ENCODE data around the gene LRRC72. TPM values are rescaled to one million over a fixed set of nuclear protein-coding genes. Genes with fewer than 3 reads are reported as not detected.

LRRC72 gene
- total and polyA plus RNA-seq, 9 of the 15 experiments (the other 6 are each of a cell fraction or from before 2014, with no cell fraction given): 0.10 TPM; not detected in 8

DNA sequence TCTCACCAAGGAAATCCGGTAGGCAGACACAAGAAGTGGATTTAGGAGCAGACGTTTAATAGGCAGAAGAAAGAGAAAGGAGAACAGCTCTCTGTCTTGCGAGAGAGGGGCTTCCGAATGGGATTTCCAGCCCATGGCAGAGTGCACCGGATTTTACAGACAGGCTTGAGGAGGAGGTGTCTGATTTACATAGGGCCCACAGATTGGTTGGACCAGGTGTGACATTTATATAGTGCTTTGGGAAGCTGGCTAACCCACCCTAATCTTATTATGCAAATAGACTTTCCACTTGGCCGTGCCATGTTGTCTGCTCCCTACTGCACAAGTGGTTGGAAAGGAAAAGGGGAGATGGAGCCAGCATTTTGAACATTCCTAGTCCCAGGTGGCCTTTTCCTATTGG lies 61.2 kb downstream of the LRRC72 start:
- ATAC-seq: peak; percentile 50
- Histone ChIP-seq H3K79me2 (ENCODE audit: control insufficient read depth, insufficient read depth, low read length) (no peaks in the 10 kb centered on the region), H3K4me2 (ENCODE audit: insufficient read depth, low read length) (no peak overlapping the region), H3K9me3 (replicated peaks; ENCODE audit: control insufficient read depth, insufficient read depth, low read depth, low read length) (no peaks in the 10 kb centered on the region), H3K4me3 (no peak overlapping the region), H4K20me1 (replicated peaks; ENCODE audit: control insufficient read depth, insufficient read depth, low read length) (no peaks in the 10 kb centered on the region), H3K9ac (ENCODE audit: insufficient read depth in 1 of 2, low read depth in 2 of 2, low read length in 2 of 2) (peak overlapping the region in 1 of 2 experiments; percentile 26; a peak in 1 of 4 replicates), H3K9me1 (ENCODE audit: control insufficient read depth, insufficient read depth, low read length) (no peaks in the 10 kb centered on the region), H3K36me3 (ENCODE audit: control insufficient read depth, insufficient read depth, low read length) (no peaks in the 10 kb centered on the region), H3K4me1 (replicated peaks in 1 of 2; ENCODE audit: control insufficient read depth in 2 of 2, insufficient read depth in 2 of 2, low read length in 2 of 2) (peaks cover 0 to 11% of the 10 kb centered on the region in 2 experiments; a peak in 1 of 5 replicates), H3K27me3 (ENCODE audit: control insufficient read depth in 2 of 2, insufficient read depth in 2 of 2, low read length in 2 of 2) (no peaks in the 10 kb centered on the region), H2AFZ (ENCODE audit: low read depth, low read length) (peak overlapping the region; percentile 63), H3K27ac (ENCODE audit: extremely low read depth, low read depth, low read length) (no peak overlapping the region)
- CTCF ChIA-PET (ENCODE audit: low intra/inter-chr PET ratio): no interaction called here
- intact Hi-C loops (cut with micrococcal nuclease): no loop called here
- peak; percentile 65 for FAIRE-seq
- in situ Hi-C loops (cut with MboI): no loop called here
- POLR2A ChIA-PET: interaction anchor here (0.7 to 1.2 kb wide), 2 partner anchors 12 to 614 kb away, joined by 3 read pairs; no protein-coding TSS in a partner anchor
- DNase-seq (ENCODE audit: extremely low read depth in 1 of 4, low spot score in 3 of 4): no peak
- 33% methylated on average over 6 of the region's 6 CpGs for WGBS (ENCODE audit: insufficient coverage, low coverage, missing lambda C conversion rate)
- BruUV-seq (replicated peaks): no TSS peak
- TF ChIP-seq RBM22 (IDR thresholded peaks at IDR 0.05; ENCODE audit: low read depth, low read length, poor library complexity, severe bottlenecking): no peak
- TF ChIP-seq, protein P1, sequence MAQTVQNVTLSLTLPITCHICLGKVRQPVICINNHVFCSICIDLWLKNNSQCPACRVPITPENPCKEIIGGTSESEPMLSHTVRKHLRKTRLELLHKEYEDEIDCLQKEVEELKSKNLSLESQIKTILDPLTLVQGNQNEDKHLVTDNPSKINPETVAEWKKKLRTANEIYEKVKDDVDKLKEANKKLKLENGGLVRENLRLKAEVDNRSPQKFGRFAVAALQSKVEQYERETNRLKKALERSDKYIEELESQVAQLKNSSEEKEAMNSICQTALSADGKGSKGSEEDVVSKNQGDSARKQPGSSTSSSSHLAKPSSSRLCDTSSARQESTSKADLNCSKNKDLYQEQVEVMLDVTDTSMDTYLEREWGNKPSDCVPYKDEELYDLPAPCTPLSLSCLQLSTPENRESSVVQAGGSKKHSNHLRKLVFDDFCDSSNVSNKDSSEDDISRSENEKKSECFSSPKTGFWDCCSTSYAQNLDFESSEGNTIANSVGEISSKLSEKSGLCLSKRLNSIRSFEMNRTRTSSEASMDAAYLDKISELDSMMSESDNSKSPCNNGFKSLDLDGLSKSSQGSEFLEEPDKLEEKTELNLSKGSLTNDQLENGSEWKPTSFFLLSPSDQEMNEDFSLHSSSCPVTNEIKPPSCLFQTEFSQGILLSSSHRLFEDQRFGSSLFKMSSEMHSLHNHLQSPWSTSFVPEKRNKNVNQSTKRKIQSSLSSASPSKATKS (CRISPR knock-in tag; IDR thresholded peaks at IDR 0.05): no peak
- TF ChIP-seq, protein P2, sequence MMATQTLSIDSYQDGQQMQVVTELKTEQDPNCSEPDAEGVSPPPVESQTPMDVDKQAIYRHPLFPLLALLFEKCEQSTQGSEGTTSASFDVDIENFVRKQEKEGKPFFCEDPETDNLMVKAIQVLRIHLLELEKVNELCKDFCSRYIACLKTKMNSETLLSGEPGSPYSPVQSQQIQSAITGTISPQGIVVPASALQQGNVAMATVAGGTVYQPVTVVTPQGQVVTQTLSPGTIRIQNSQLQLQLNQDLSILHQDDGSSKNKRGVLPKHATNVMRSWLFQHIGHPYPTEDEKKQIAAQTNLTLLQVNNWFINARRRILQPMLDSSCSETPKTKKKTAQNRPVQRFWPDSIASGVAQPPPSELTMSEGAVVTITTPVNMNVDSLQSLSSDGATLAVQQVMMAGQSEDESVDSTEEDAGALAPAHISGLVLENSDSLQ (IDR thresholded peaks at IDR 0.05): peak; percentile 15; the same call in 1 of the 2 replicates
